GM23338 (cell line): Measurements from ENCODE around the gene MFAP3L. TPM values are rescaled to one million over a fixed set of nuclear protein-coding genes. Genes with fewer than 3 reads are reported as not detected.

Source experiments
- ATAC-seq: fragments of 200-7000 bp; cut with Tn5 transposase; 3 replicates; pipeline ENCODE4 v1.9.1; 2020
- DNase-seq: peaks from one replicate; pipeline ENCODE4 v3.0.0-alpha.2; 2015; ENCODE audit warnings: low spot score
- H2AFZ ChIP-seq: fragments of 200-600 bp; sonication (generic); 2 replicates; pipeline ENCODE4 v1.8.0; 2016; ENCODE audit warnings: antibody characterized with exemption, mild to moderate bottlenecking, moderate library complexity
- H3F3A ChIP-seq: fragments of 200-600 bp; sonication (generic); replicated peaks from 2 replicates; pipeline ENCODE4 v1.8.0; 2017; ENCODE audit warnings: antibody characterized with exemption, mixed run types, low read depth
- H3K27ac ChIP-seq: fragments of 200-600 bp; sonication (generic); 2 replicates; pipeline ENCODE4 v1.6.1; 2016; ENCODE audit warnings: low read depth
- H3K27me3 ChIP-seq: fragments of 200-600 bp; sonication (generic); 2 replicates; pipeline ENCODE4 v1.8.0; 2016; ENCODE audit warnings: mild to moderate bottlenecking, mixed run types, moderate library complexity; ENCODE audit not compliant: insufficient read depth
- H3K36me3 ChIP-seq: fragments of 200-600 bp; sonication (generic); 2 replicates; pipeline ENCODE4 v1.8.0; 2016; ENCODE audit warnings: mild to moderate bottlenecking; ENCODE audit not compliant: insufficient read depth
- H3K4me1 ChIP-seq: fragments of 200-600 bp; sonication (generic); 2 replicates; pipeline ENCODE4 v1.8.0; 2016; ENCODE audit warnings: mild to moderate bottlenecking, moderate library complexity; ENCODE audit not compliant: insufficient read depth
- H3K4me2 ChIP-seq: fragments of 200-600 bp; sonication (generic); 2 replicates; pipeline ENCODE4 v1.7.1; 2017; ENCODE audit warnings: mixed run types
- H3K4me3 ChIP-seq: fragments of 200-600 bp; sonication (generic); 2 replicates; pipeline ENCODE4 v1.6.1; 2016; ENCODE audit warnings: mixed run types
- H3K79me2 ChIP-seq: fragments of 200-600 bp; sonication (generic); replicated peaks from 2 replicates; pipeline ENCODE4 v1.8.0; 2017; ENCODE audit warnings: mild to moderate bottlenecking; ENCODE audit not compliant: insufficient read depth
- H3K9me2 ChIP-seq: fragments of 200-600 bp; sonication (generic); 2 replicates; pipeline ENCODE4 v1.8.0; 2017; ENCODE audit not compliant: insufficient read depth
- H4K20me1 ChIP-seq: fragments of 200-600 bp; sonication (generic); replicated peaks from 2 replicates; pipeline ENCODE4 v1.8.0; 2017; ENCODE audit warnings: mild to moderate bottlenecking; ENCODE audit not compliant: insufficient read depth
- H3K27ac Mint-ChIP-seq: 2 replicates; pipeline ENCODE4 v1.8.0; 2020; ENCODE audit warnings: inconsistent platforms, mild to moderate bottlenecking, moderate library complexity, mixed read lengths
- H3K27me3 Mint-ChIP-seq: 3 replicates; pipeline ENCODE4 v1.8.0; 2022; ENCODE audit warnings: low read depth, mild to moderate bottlenecking, moderate library complexity, mixed read lengths, inconsistent platforms; ENCODE audit not compliant: insufficient read depth, poor library complexity
- H3K36me3 Mint-ChIP-seq: 3 replicates; pipeline ENCODE4 v1.8.0; 2021; ENCODE audit warnings: low read depth, mild to moderate bottlenecking, inconsistent platforms, moderate library complexity, mixed read lengths
- H3K4me1 Mint-ChIP-seq: 3 replicates; pipeline ENCODE4 v1.8.0; 2020; ENCODE audit warnings: mild to moderate bottlenecking, inconsistent platforms, mixed read lengths
- H3K4me3 Mint-ChIP-seq: 3 replicates; pipeline ENCODE4 v1.8.0; 2021; ENCODE audit warnings: moderate library complexity, mild to moderate bottlenecking, inconsistent platforms, mixed read lengths
- H3K9me3 Mint-ChIP-seq: 3 replicates; pipeline ENCODE4 v1.8.0; 2020; ENCODE audit warnings: moderate library complexity, mild to moderate bottlenecking, inconsistent platforms, mixed read lengths
- CREB1 ChIP-seq: fragments of 250-450 bp; sonication (Bioruptor Pico); IDR thresholded peaks from 2 replicates; pipeline ENCODE4 v1.5.0; 2020; ENCODE audit warnings: low read depth, mild to moderate bottlenecking, moderate library complexity
- EZH2 ChIP-seq: fragments of 200-600 bp; sonication (generic); IDR thresholded peaks from one replicate; pipeline ENCODE4 v1.8.0; 2017; ENCODE audit warnings: antibody characterized with exemption, mild to moderate bottlenecking, low read depth; ENCODE audit not compliant: unreplicated experiment
- EZH2phosphoT487 ChIP-seq: fragments of 200-600 bp; sonication (generic); IDR thresholded peaks from one replicate; pipeline ENCODE4 v1.8.1; 2018; ENCODE audit warnings: antibody characterized with exemption; ENCODE audit not compliant: unreplicated experiment
- JUNB ChIP-seq: IDR thresholded peaks from one replicate; pipeline ENCODE4 v1.6.1; 2016; ENCODE audit warnings: antibody characterized with exemption; ENCODE audit not compliant: unreplicated experiment
- POLR2AphosphoS5 ChIP-seq: IDR thresholded peaks from 2 replicates; pipeline ENCODE4 v1.6.1; 2016; ENCODE audit warnings: antibody characterized with exemption, low read depth
- STAT1 ChIP-seq: IDR thresholded peaks from one replicate; pipeline ENCODE4 v1.6.1; 2016; ENCODE audit warnings: antibody characterized with exemption; ENCODE audit not compliant: unreplicated experiment
- ZNF331 ChIP-seq: fragments of 250-450 bp; sonication (Bioruptor Pico); IDR thresholded peaks from 2 replicates; pipeline ENCODE4 v1.5.0; 2020; ENCODE audit warnings: low read depth, mild to moderate bottlenecking, moderate library complexity
- polyA plus RNA-seq: library from polyadenylated mRNA; unstranded; fragments of >200 nt; fragmentation: Nextera tagmentation; extraction: Ambion mirVana; gene quantifications from 2 replicates; pipeline ENCODE4 v1.2.1, GENCODE V29; 2016
- total RNA-seq: library from RNA; depleted of rRNA; stranded (reverse); fragments of >200 nt; shearing (Covaris generic); gene quantifications from 2 replicates; pipeline ENCODE4 v1.2.3, GENCODE V29; 2014
- TF ChIP-seq, protein P1 (sequence below), 2 experiments: fragments of 200-600 bp in 1 of 2; sonication (generic) in 1 of 2; conservative IDR thresholded peaks; 2 replicates each; pipeline versions ENCODE4 v1.5.1 to v1.6.1; 2016 to 2017; ENCODE audit warnings: antibody characterized with exemption in 2 of 2, low read depth in 2 of 2, mild to moderate bottlenecking in 2 of 2, moderate library complexity in 1 of 2
- TF ChIP-seq, protein P2 (sequence below): IDR thresholded peaks from 2 replicates; pipeline ENCODE4 v1.6.1; 2016; ENCODE audit warnings: antibody characterized with exemption
- TF ChIP-seq, protein P3 (sequence below): IDR thresholded peaks from one replicate; pipeline ENCODE4 v1.6.1; 2018; ENCODE audit warnings: antibody characterized with exemption; ENCODE audit not compliant: unreplicated experiment
- TF ChIP-seq, protein P4 (sequence below): fragments of 250-450 bp; sonication (Bioruptor Pico); IDR thresholded peaks from 2 replicates; pipeline ENCODE4 v1.5.0; 2020; ENCODE audit warnings: mild to moderate bottlenecking, moderate library complexity

Gene MFAP3L
- total and polyA plus RNA-seq, 2 experiments from 2014 or later, result 3.4 to 7.9 TPM

DNA sequence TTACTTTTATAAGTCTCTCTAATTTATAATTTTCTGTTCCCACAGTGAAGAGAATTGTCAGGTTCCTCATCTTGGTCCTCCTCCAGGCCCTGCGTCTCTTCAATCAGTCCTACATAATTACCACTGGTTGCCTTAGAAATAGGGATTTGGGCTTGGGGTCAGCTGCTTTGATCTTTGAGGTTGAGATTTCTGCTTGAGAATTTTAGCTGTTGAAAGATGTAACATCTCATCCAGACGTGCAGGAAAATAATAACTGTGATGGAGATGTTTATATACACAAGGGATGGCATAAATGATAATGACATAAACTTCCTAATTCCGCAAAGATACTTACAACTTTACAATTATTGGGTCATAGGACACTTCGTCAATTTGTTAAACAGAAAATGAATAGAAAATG, 33.2 kb upstream of the MFAP3L start (continued):
- TF ChIP-seq, protein P1, sequence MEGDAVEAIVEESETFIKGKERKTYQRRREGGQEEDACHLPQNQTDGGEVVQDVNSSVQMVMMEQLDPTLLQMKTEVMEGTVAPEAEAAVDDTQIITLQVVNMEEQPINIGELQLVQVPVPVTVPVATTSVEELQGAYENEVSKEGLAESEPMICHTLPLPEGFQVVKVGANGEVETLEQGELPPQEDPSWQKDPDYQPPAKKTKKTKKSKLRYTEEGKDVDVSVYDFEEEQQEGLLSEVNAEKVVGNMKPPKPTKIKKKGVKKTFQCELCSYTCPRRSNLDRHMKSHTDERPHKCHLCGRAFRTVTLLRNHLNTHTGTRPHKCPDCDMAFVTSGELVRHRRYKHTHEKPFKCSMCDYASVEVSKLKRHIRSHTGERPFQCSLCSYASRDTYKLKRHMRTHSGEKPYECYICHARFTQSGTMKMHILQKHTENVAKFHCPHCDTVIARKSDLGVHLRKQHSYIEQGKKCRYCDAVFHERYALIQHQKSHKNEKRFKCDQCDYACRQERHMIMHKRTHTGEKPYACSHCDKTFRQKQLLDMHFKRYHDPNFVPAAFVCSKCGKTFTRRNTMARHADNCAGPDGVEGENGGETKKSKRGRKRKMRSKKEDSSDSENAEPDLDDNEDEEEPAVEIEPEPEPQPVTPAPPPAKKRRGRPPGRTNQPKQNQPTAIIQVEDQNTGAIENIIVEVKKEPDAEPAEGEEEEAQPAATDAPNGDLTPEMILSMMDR (conservative IDR thresholded peaks at IDR 0.05; ENCODE audit: low read depth in 2 of 2), result no peak
- TF ChIP-seq, protein P2, sequence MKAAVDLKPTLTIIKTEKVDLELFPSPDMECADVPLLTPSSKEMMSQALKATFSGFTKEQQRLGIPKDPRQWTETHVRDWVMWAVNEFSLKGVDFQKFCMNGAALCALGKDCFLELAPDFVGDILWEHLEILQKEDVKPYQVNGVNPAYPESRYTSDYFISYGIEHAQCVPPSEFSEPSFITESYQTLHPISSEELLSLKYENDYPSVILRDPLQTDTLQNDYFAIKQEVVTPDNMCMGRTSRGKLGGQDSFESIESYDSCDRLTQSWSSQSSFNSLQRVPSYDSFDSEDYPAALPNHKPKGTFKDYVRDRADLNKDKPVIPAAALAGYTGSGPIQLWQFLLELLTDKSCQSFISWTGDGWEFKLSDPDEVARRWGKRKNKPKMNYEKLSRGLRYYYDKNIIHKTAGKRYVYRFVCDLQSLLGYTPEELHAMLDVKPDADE, result no peak
- TF ChIP-seq POLR2AphosphoS5 (no peak), ZNF331 (CRISPR knock-in tag) (no peak)
- TF ChIP-seq, protein P3, sequence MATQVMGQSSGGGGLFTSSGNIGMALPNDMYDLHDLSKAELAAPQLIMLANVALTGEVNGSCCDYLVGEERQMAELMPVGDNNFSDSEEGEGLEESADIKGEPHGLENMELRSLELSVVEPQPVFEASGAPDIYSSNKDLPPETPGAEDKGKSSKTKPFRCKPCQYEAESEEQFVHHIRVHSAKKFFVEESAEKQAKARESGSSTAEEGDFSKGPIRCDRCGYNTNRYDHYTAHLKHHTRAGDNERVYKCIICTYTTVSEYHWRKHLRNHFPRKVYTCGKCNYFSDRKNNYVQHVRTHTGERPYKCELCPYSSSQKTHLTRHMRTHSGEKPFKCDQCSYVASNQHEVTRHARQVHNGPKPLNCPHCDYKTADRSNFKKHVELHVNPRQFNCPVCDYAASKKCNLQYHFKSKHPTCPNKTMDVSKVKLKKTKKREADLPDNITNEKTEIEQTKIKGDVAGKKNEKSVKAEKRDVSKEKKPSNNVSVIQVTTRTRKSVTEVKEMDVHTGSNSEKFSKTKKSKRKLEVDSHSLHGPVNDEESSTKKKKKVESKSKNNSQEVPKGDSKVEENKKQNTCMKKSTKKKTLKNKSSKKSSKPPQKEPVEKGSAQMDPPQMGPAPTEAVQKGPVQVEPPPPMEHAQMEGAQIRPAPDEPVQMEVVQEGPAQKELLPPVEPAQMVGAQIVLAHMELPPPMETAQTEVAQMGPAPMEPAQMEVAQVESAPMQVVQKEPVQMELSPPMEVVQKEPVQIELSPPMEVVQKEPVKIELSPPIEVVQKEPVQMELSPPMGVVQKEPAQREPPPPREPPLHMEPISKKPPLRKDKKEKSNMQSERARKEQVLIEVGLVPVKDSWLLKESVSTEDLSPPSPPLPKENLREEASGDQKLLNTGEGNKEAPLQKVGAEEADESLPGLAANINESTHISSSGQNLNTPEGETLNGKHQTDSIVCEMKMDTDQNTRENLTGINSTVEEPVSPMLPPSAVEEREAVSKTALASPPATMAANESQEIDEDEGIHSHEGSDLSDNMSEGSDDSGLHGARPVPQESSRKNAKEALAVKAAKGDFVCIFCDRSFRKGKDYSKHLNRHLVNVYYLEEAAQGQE, result no peak

DNA sequence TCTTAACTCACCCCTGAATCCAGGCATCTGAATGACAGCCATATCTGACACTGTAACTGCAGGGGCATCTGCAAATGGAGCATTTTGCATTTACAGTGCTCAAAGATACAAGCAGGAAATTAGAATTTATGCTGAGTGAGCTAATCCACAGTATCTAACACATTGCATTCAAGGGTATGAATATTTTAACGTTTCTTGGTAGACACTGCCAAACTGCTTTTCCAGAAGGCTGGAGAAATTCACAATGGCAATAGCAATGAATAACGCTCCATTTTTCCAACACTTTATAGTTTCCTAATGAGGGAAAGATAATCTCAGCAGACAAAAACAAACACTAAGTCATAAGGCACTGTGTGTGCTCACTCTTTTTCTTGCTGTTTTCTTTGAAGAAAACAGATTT, 32.6 kb upstream of the MFAP3L start:
- Histone ChIP-seq H3K27me3 (no peaks in the 10 kb centered on the region), H3K27ac (no peak overlapping the region), H3K4me2 (no peak overlapping the region), H3K4me3 (no peak overlapping the region), H3F3A (no peaks in the 10 kb centered on the region), H3K36me3 (0 out of 2 replicates have a peak, but pooled peaks cover 7% of the 10 kb centered on the region), H3K4me1 (no peaks in the 10 kb centered on the region), H4K20me1 (no peaks in the 10 kb centered on the region), H2AFZ (no peak overlapping the region), H3K79me2 (no peaks in the 10 kb centered on the region), H3K9me2 (no peaks in the 10 kb centered on the region)
- ATAC-seq (no peak), DNase-seq (no peak)
- no peaks in the 10 kb centered on the region for H3K9me3 Mint-ChIP-seq
- H3K4me3 Mint-ChIP-seq, result no peak overlapping the region
- peaks cover 4% of the 10 kb centered on the region; the same call in 2 of the 3 replicates for H3K36me3 Mint-ChIP-seq
- peaks cover 2% of the 10 kb centered on the region for H3K27me3 Mint-ChIP-seq
- peaks cover 6% of the 10 kb centered on the region; the same call in 2 of the 3 replicates for H3K4me1 Mint-ChIP-seq
- H3K27ac Mint-ChIP-seq, result no peak overlapping the region
- no peak for TF ChIP-seq EZH2phosphoT487
- TF ChIP-seq JUNB, result no peak
- TF ChIP-seq STAT1, result no peak
- TF ChIP-seq CREB1 (CRISPR knock-in tag), result no peak
- TF ChIP-seq, protein P4, sequence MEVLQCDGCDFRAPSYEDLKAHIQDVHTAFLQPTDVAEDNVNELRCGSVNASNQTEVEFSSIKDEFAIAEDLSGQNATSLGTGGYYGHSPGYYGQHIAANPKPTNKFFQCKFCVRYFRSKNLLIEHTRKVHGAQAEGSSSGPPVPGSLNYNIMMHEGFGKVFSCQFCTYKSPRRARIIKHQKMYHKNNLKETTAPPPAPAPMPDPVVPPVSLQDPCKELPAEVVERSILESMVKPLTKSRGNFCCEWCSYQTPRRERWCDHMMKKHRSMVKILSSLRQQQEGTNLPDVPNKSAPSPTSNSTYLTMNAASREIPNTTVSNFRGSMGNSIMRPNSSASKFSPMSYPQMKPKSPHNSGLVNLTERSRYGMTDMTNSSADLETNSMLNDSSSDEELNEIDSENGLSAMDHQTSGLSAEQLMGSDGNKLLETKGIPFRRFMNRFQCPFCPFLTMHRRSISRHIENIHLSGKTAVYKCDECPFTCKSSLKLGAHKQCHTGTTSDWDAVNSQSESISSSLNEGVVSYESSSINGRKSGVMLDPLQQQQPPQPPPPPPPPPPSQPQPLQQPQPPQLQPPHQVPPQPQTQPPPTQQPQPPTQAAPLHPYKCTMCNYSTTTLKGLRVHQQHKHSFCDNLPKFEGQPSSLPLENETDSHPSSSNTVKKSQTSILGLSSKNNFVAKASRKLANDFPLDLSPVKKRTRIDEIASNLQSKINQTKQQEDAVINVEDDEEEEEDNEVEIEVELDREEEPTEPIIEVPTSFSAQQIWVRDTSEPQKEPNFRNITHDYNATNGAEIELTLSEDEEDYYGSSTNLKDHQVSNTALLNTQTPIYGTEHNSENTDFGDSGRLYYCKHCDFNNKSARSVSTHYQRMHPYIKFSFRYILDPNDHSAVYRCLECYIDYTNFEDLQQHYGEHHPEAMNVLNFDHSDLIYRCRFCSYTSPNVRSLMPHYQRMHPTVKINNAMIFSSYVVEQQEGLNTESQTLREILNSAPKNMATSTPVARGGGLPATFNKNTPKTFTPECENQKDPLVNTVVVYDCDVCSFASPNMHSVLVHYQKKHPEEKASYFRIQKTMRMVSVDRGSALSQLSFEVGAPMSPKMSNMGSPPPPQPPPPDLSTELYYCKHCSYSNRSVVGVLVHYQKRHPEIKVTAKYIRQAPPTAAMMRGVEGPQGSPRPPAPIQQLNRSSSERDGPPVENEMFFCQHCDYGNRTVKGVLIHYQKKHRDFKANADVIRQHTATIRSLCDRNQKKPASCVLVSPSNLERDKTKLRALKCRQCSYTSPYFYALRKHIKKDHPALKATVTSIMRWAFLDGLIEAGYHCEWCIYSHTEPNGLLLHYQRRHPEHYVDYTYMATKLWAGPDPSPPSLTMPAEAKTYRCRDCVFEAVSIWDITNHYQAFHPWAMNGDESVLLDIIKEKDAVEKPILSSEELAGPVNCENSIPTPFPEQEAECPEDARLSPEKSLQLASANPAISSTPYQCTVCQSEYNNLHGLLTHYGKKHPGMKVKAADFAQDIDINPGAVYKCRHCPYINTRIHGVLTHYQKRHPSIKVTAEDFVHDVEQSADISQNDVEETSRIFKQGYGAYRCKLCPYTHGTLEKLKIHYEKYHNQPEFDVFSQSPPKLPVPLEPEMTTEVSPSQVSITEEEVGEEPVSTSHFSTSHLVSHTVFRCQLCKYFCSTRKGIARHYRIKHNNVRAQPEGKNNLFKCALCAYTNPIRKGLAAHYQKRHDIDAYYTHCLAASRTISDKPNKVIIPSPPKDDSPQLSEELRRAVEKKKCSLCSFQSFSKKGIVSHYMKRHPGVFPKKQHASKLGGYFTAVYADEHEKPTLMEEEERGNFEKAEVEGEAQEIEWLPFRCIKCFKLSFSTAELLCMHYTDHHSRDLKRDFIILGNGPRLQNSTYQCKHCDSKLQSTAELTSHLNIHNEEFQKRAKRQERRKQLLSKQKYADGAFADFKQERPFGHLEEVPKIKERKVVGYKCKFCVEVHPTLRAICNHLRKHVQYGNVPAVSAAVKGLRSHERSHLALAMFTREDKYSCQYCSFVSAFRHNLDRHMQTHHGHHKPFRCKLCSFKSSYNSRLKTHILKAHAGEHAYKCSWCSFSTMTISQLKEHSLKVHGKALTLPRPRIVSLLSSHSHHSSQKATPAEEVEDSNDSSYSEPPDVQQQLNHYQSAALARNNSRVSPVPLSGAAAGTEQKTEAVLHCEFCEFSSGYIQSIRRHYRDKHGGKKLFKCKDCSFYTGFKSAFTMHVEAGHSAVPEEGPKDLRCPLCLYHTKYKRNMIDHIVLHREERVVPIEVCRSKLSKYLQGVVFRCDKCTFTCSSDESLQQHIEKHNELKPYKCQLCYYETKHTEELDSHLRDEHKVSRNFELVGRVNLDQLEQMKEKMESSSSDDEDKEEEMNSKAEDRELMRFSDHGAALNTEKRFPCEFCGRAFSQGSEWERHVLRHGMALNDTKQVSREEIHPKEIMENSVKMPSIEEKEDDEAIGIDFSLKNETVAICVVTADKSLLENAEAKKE (CRISPR knock-in tag), result no peak
- no peak for TF ChIP-seq EZH2
